ENCODE results near the gene GOLGA8A.

DNA sequence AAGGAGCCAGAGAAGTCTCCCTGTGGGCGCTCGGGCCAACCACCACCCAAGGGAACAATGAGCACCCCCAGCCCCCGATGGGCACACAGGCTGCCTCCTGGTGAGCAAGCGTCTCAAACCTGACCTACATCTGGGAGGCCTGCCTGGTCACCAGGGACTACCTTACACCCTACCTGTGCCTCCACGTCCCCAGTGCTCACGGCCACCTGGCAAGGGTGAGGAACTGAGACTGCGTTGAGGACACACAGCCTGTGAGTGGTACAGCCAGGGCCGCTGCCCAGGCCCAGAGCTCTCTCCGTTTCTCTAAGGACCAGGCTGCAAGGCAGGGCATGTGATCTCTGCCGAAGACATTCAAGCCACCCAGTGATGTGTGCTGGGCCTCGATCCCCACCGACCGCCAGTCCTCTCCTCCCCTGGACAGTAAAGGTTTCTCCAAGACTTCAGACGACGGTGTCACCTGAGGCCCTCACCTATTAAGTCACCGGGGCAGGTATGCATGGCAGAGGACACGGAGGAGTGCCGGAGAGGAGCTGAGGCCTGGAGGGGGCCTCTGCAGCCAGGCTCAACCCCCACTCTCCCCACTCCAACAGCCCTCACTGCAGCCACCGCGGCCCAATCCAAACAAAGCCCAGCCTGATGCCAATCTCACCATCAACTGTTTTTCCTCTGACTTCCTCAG, 2.8 kb downstream of the GOLGA8A start:
- TF ChIP-seq, protein P1, sequence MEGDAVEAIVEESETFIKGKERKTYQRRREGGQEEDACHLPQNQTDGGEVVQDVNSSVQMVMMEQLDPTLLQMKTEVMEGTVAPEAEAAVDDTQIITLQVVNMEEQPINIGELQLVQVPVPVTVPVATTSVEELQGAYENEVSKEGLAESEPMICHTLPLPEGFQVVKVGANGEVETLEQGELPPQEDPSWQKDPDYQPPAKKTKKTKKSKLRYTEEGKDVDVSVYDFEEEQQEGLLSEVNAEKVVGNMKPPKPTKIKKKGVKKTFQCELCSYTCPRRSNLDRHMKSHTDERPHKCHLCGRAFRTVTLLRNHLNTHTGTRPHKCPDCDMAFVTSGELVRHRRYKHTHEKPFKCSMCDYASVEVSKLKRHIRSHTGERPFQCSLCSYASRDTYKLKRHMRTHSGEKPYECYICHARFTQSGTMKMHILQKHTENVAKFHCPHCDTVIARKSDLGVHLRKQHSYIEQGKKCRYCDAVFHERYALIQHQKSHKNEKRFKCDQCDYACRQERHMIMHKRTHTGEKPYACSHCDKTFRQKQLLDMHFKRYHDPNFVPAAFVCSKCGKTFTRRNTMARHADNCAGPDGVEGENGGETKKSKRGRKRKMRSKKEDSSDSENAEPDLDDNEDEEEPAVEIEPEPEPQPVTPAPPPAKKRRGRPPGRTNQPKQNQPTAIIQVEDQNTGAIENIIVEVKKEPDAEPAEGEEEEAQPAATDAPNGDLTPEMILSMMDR (IDR thresholded peaks at IDR 0.05; ENCODE audit: low read length), result no peak
- TF ChIP-seq EZH2 (IDR thresholded peaks at IDR 0.05; ENCODE audit: borderline replicate concordance, low read length), result no peak

All from OCI-LY1 (cell line).